GM12801 (cell line): ENCODE results near the gene PIGL.

Experiments used
- CTCF ChIP-seq: IDR thresholded peaks from one replicate; pipeline ENCODE4 v1.5.1; 2011; ENCODE audit warnings: control low read depth; ENCODE audit not compliant: insufficient read length; ENCODE audit errors: extremely low read depth

The PIGL gene

DNA sequence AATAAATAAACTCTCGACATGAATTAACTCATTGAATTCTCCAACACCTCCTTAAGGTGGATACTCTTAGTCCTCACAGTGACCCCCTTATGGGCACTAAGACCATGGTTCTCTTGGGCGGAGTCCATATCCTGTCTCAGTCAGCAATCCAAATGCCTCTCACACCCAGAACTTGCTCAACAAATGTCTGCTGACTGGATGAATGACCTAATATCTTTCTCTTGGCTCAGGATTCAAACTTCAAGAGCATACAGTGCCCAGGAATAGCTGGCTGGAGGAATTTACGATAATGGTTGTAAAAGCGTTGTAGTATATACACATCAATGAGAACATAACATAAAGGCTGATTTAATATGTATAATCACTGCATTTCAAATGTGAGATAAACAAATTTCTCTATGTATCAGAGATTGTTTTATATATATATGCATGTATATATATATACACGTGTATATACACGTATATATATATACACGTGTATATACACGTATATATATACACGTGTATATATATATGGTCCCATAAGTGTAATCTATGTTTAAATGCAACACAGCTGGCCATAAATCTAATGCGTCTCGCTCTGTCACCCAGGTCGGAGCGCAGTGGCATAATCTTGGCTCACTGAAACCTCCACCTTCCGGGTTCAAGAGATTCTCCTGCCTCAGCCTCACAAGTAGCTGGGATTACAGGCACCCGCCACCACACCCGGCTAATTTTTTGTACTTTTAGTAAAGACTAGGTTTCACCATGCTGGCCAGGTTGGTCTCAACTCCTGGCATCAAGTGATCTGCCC, 157.3 kb downstream of the PIGL start:
- TF ChIP-seq CTCF: no peak
